ENCODE results near the gene APLF. TPM values are rescaled to one million over a fixed set of nuclear protein-coding genes. Genes with fewer than 3 reads are reported as not detected.
"Not testable (repeated sequence)": the region's sequence is repeated elsewhere in the genome, so short reads cannot be mapped to it uniquely, and the experiment has no call there.

The APLF gene
- total and polyA plus RNA-seq, 2 donors (not counting 3 experiments of a cell fraction or from before 2014, with no cell fraction given): 0.75 to 2.3 TPM

- peaks cover 1 to 12% of the 10 kb centered on the region in 2 experiments for H3K27me3 ChIP-seq (ENCODE audit: control insufficient read depth in 2 of 2, insufficient read depth in 2 of 2, low read length in 2 of 2)
- FAIRE-seq: no peak
- dilution Hi-C loops (cut with MboI; ENCODE audit: extremely low pct_ligation_motif_present, low sequenced_read_pairs) (no loop called here), intact Hi-C loops (cut with micrococcal nuclease) (loop anchor here (1.0 to 10.0 kb wide), 7 partner anchors 25 to 320 kb away; partner anchors contain the start of genes APLF, FBXO48 and PPP3R1)
- no peaks in the 10 kb centered on the region for H3K79me2 ChIP-seq (ENCODE audit: control insufficient read depth, insufficient read depth, low read length)
- TF ChIP-seq MYC (IDR thresholded peaks at IDR 0.05; ENCODE audit: low read depth, low read length): no peak
- TF ChIP-seq POLR2A (IDR thresholded peaks at IDR 0.05; ENCODE audit: low read depth, low read length): no peak
- TF ChIP-seq FOS (IDR thresholded peaks at IDR 0.05; ENCODE audit: borderline replicate concordance, insufficient read depth, low read length): no peak
- TF ChIP-seq GATA2 (IDR thresholded peaks at IDR 0.05; ENCODE audit: insufficient read depth, insufficient read length, low read depth, low read length): no peak
- no peak for TF ChIP-seq CTCF (IDR thresholded peaks at IDR 0.05; ENCODE audit: extremely low read depth in 1 of 2, insufficient read depth in 1 of 2, low read depth in 1 of 2, low read length in 2 of 2)
- TF ChIP-seq EZH2 (IDR thresholded peaks at IDR 0.05; ENCODE audit: borderline replicate concordance, low read depth, low read length, severe bottlenecking): no peak
- TF ChIP-seq MAX (IDR thresholded peaks at IDR 0.05; ENCODE audit: insufficient read depth, insufficient read length): no peak
- TF ChIP-seq JUN (IDR thresholded peaks at IDR 0.05; ENCODE audit: borderline replicate concordance, insufficient read depth, insufficient read length, low read depth): no peak
- no peak for TF ChIP-seq POLR2AphosphoS5 (IDR thresholded peaks at IDR 0.05; ENCODE audit: insufficient read depth, low read depth, low read length)
- H3K4me2 ChIP-seq (ENCODE audit: insufficient read depth, low read length): no peak overlapping the region
- H4K20me1 ChIP-seq (replicated peaks; ENCODE audit: control insufficient read depth, extremely low read depth, insufficient read depth, low read length): no peaks in the 10 kb centered on the region
- no peak overlapping the region for H3K4me3 ChIP-seq (replicated peaks in 1 of 3; ENCODE audit: insufficient read depth in 1 of 3, low read depth in 1 of 3, low read length in 3 of 3)
- H3K9me1 ChIP-seq (replicated peaks; ENCODE audit: control insufficient read depth, extremely low read depth, insufficient read depth, low read length): no peaks in the 10 kb centered on the region
- ChIA-PET POLR2A (no interaction called here), CTCF (interaction anchor here (0.7 to 5.9 kb wide), 31 partner anchors 10 to 502 kb away, joined by 3 to 130 read pairs (median 5); partner anchors contain the start of genes APLF, CNRIP1 and FBXO48)
- no TSS peak for BruUV-seq (replicated peaks)
- no peaks in the 10 kb centered on the region for H3K9me3 ChIP-seq (replicated peaks; ENCODE audit: control insufficient read depth, insufficient read depth, low read length)
- H3K36me3 ChIP-seq (ENCODE audit: control insufficient read depth in 2 of 2, extremely low read depth in 1 of 2, insufficient read depth in 2 of 2, low read length in 2 of 2): no peaks in the 10 kb centered on the region
- no peaks in the 10 kb centered on the region for H3K4me1 ChIP-seq (ENCODE audit: control insufficient read depth, extremely low read depth, insufficient read depth, low read length)
- no peak overlapping the region for H2AFZ ChIP-seq (ENCODE audit: low read depth, low read length)
- H3K27ac ChIP-seq (ENCODE audit: insufficient read depth, low read depth, low read length): no peak overlapping the region
- no peak overlapping the region for H3K9ac ChIP-seq (replicated peaks; ENCODE audit: extremely low read depth, insufficient read depth, low read length)
- no peak for DNase-seq (ENCODE audit: low read depth, low spot score)
Observed at GRCh38 chr2:68441994-68442322, 25.4 kb upstream of the APLF start.

GRCh38 chr2:68446425-68446824, 21.0 kb upstream of the APLF start:
- H3K9ac ChIP-seq (replicated peaks; ENCODE audit: extremely low read depth, insufficient read depth, low read length); POLR2A ChIA-PET; H3K4me1 ChIP-seq (ENCODE audit: control insufficient read depth, extremely low read depth, insufficient read depth, low read length); H3K4me3 ChIP-seq (replicated peaks in 1 of 3; ENCODE audit: insufficient read depth in 1 of 3, low read depth in 1 of 3, low read length in 3 of 3); CTCF ChIA-PET; H3K4me2 ChIP-seq (ENCODE audit: insufficient read depth, low read length); BruUV-seq (replicated peaks); dilution Hi-C loops (cut with MboI; ENCODE audit: extremely low pct_ligation_motif_present, low sequenced_read_pairs); H3K36me3 ChIP-seq (ENCODE audit: control insufficient read depth in 2 of 2, extremely low read depth in 1 of 2, insufficient read depth in 2 of 2, low read length in 2 of 2); H4K20me1 ChIP-seq (replicated peaks; ENCODE audit: control insufficient read depth, extremely low read depth, insufficient read depth, low read length); H3K9me3 ChIP-seq (replicated peaks; ENCODE audit: control insufficient read depth, insufficient read depth, low read length); H2AFZ ChIP-seq (ENCODE audit: low read depth, low read length); H3K27ac ChIP-seq (ENCODE audit: insufficient read depth, low read depth, low read length); H3K9me1 ChIP-seq (replicated peaks; ENCODE audit: control insufficient read depth, extremely low read depth, insufficient read depth, low read length); H3K79me2 ChIP-seq (ENCODE audit: control insufficient read depth, insufficient read depth, low read length); DNase-seq (ENCODE audit: low read depth, low spot score); FAIRE-seq: not testable (repeated sequence)
- intact Hi-C loops (cut with micrococcal nuclease): loop anchor here (10.0 kb wide), 1 partner anchor 192 kb away; the partner anchor contains the start of gene PPP3R1
- H3K27me3 ChIP-seq (ENCODE audit: control insufficient read depth in 2 of 2, insufficient read depth in 2 of 2, low read length in 2 of 2): peaks cover 0 to 12% of the 10 kb centered on the region in 2 experiments
